SU-DHL-6 (cell line): ENCODE results near the gene UBASH3B.

Experiments
- H2AFZ ChIP-seq: fragments of 200-600 bp; sonication (generic); 2 replicates; pipeline ENCODE4 v1.6.1; 2014; ENCODE audit warnings: low read depth, mild to moderate bottlenecking, moderate library complexity, mixed read lengths, antibody characterized with exemption, low read length; ENCODE audit not compliant: severe bottlenecking
- H3F3A ChIP-seq: fragments of 200-600 bp; shearing (Covaris generic); 2 replicates; pipeline ENCODE4 v1.6.0; 2016; ENCODE audit warnings: antibody characterized with exemption, mild to moderate bottlenecking; ENCODE audit not compliant: insufficient read depth
- H3K27ac ChIP-seq: fragments of 200-600 bp; sonication (generic); 2 replicates; pipeline ENCODE4 v1.5.1; 2016; ENCODE audit warnings: low read depth, mild to moderate bottlenecking, low read length, moderate library complexity, mixed read lengths
- H3K27me3 ChIP-seq: fragments of 200-600 bp; sonication (generic), shearing (Covaris generic); 2 replicates; pipeline ENCODE4 v1.6.0; 2014; ENCODE audit warnings: mild to moderate bottlenecking, low read length
- H3K36me3 ChIP-seq: fragments of 200-600 bp; sonication (generic); 2 replicates; pipeline ENCODE4 v1.6.1; 2014; ENCODE audit warnings: mild to moderate bottlenecking, low read length, mixed read lengths
- H3K4me2 ChIP-seq: fragments of 300-600, 200-600 bp; shearing (Covaris generic), sonication (generic); 2 replicates; pipeline ENCODE4 v1.6.0; 2014; ENCODE audit warnings: low read length, low read depth, mild to moderate bottlenecking; ENCODE audit not compliant: poor library complexity, severe bottlenecking
- H3K4me3 ChIP-seq: fragments of 200-600 bp; sonication (generic); 2 replicates; pipeline ENCODE4 v1.5.1; 2014; ENCODE audit warnings: antibody characterized with exemption, low read length, mild to moderate bottlenecking, mixed read lengths; ENCODE audit not compliant: insufficient read depth, poor library complexity, severe bottlenecking
- H3K79me2 ChIP-seq: fragments of 200-600 bp; sonication (generic); 2 replicates; pipeline ENCODE4 v1.6.1; 2014; ENCODE audit warnings: mild to moderate bottlenecking, low read length, moderate library complexity; ENCODE audit not compliant: insufficient read depth
- H3K9ac ChIP-seq: fragments of 200-600 bp; sonication (generic); 2 replicates; pipeline ENCODE4 v1.7.0; 2014; ENCODE audit warnings: mild to moderate bottlenecking, low read length
- H3K9me2 ChIP-seq: fragments of 200-600 bp; sonication (generic); replicated peaks from 2 replicates; pipeline ENCODE4 v1.6.1; 2014; ENCODE audit warnings: low read length; ENCODE audit not compliant: insufficient read depth
- H3K9me3 ChIP-seq: fragments of 200-600 bp; sonication (generic); 2 replicates; pipeline ENCODE4 v1.6.1; 2014; ENCODE audit warnings: low read length, mixed read lengths; ENCODE audit not compliant: insufficient read depth
- H4K20me1 ChIP-seq: fragments of 200-600 bp; sonication (generic); 2 replicates; pipeline ENCODE4 v1.6.1; 2014; ENCODE audit warnings: low read depth, mild to moderate bottlenecking, antibody characterized with exemption, low read length, moderate library complexity, mixed read lengths
- CTCF ChIP-seq: fragments of 200-600 bp; sonication (generic); IDR thresholded peaks from one replicate; pipeline ENCODE4 v1.5.1; 2017; ENCODE audit warnings: antibody characterized with exemption, mild to moderate bottlenecking, low read length, moderate library complexity; ENCODE audit not compliant: insufficient read depth, poor library complexity, severe bottlenecking
- EZH2phosphoT487 ChIP-seq: fragments of 200-600 bp; sonication (generic), shearing (Covaris generic); conservative IDR thresholded peaks from 2 replicates; pipeline ENCODE4 v1.6.1; 2018; ENCODE audit warnings: mild to moderate bottlenecking, antibody characterized with exemption, low read length, moderate library complexity, mixed read lengths

Gene UBASH3B

GRCh38 chr11:122659676-122660554 is 4.4 kb downstream of the UBASH3B start:
- Histone ChIP-seq H3K79me2 (no peaks in the 10 kb centered on the region), H2AFZ (no peak overlapping the region), H3K27ac (no peak overlapping the region), H3F3A (no peaks in the 10 kb centered on the region), H3K9me2 (no peaks in the 10 kb centered on the region), H3K4me2 (no peak overlapping the region), H3K9me3 (no peaks in the 10 kb centered on the region), H3K4me3 (no peak overlapping the region), H3K9ac (no peak overlapping the region), H3K27me3 (no peaks in the 10 kb centered on the region), H4K20me1 (no peaks in the 10 kb centered on the region), H3K36me3 (no peaks in the 10 kb centered on the region)
- TF ChIP-seq EZH2phosphoT487 (no peak), CTCF (no peak)

GRCh38 chr11:122661182-122661945 is 5.8 kb downstream of the UBASH3B start:
- H3K4me2 ChIP-seq = no peak overlapping the region
- no peaks in the 10 kb centered on the region for H3K27me3 ChIP-seq

GRCh38 chr11:122663056-122663740 is 7.7 kb downstream of the UBASH3B start:
- no peaks in the 10 kb centered on the region for H3K79me2 ChIP-seq
- no peaks in the 10 kb centered on the region for H3K9me3 ChIP-seq
- TF ChIP-seq CTCF (no peak), EZH2phosphoT487 (no peak)
- no peak overlapping the region for H3K27ac ChIP-seq
- H3K9ac ChIP-seq = no peak overlapping the region
- H2AFZ ChIP-seq = no peak overlapping the region
- H3K9me2 ChIP-seq = no peaks in the 10 kb centered on the region
- H3K4me2 ChIP-seq = no peak overlapping the region
- no peaks in the 10 kb centered on the region for H3F3A ChIP-seq
- no peaks in the 10 kb centered on the region for H3K36me3 ChIP-seq
- H3K27me3 ChIP-seq = no peaks in the 10 kb centered on the region
- H4K20me1 ChIP-seq = no peaks in the 10 kb centered on the region
- no peak overlapping the region for H3K4me3 ChIP-seq

More at GRCh38 chr11:122661182-122661945, 5.8 kb downstream of the UBASH3B start:
- no peaks in the 10 kb centered on the region for H3K9me2 ChIP-seq
- H3K9ac ChIP-seq = no peak overlapping the region
- no peak overlapping the region for H3K4me3 ChIP-seq
- H3K27ac ChIP-seq = no peak overlapping the region
- no peaks in the 10 kb centered on the region for H3K9me3 ChIP-seq
- no peak for TF ChIP-seq EZH2phosphoT487
- no peak for TF ChIP-seq CTCF
- no peaks in the 10 kb centered on the region for H3K36me3 ChIP-seq
- H3K79me2 ChIP-seq = no peaks in the 10 kb centered on the region
- H4K20me1 ChIP-seq = no peaks in the 10 kb centered on the region
- no peaks in the 10 kb centered on the region for H3F3A ChIP-seq
- no peak overlapping the region for H2AFZ ChIP-seq
